Measurements from ENCODE around the gene B4GALNT4.
A peak's percentile ranks its signal among the peaks of the same experiment; 100 is the strongest.
"Not testable (repeated sequence)": the region's sequence is repeated elsewhere in the genome, so short reads cannot be mapped to it uniquely, and the experiment has no call there.

The B4GALNT4 gene

GRCh38 chr11:393219-394033 is 24.1 kb downstream of the B4GALNT4 start:
- DNase-seq (ENCODE audit: low read depth) = no peak

- no peak for DNase-seq (ENCODE audit: low read depth)
These were observed 24.9 kb downstream of the B4GALNT4 start, which contains the start of gene PKP3 for GRCh38 chr11:394034-394857. PKP3 (plus strand) TSS chr11:394209; CDS start chr11:394293, 84 bp downstream.

- DNase-seq (ENCODE audit: low read depth) = no peak
These were observed 25.8 kb downstream of the B4GALNT4 start for GRCh38 chr11:394858-395655.

DNA sequence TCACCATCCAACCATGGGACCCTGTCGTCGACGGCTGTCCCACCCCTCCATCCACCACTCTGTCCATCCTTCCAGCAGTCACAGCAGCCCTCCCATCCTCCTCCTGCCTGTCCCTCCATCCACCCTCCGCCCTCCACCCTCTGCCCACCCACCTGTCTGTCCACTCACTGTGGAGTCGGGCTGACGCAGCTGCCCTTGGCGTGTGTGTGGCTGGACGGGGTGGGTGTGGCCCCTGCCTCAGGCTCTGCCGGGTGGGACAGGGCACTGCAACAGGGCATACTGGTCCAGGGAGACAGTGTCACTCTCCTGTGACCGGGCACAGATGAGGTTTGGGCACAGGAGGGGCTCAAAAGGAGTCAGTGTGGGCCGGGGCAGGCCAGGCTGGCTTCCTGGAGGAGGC is 26.6 kb downstream of the B4GALNT4 start:
- no peak for DNase-seq (ENCODE audit: low read depth)

GRCh38 chr11:396511-396947 is 27.2 kb downstream of the B4GALNT4 start:
- no peak for DNase-seq (ENCODE audit: low read depth)

- peak; percentile 39 for DNase-seq (ENCODE audit: low read depth)
These were observed 27.7 kb downstream of the B4GALNT4 start for GRCh38 chr11:396948-397548.

DNA sequence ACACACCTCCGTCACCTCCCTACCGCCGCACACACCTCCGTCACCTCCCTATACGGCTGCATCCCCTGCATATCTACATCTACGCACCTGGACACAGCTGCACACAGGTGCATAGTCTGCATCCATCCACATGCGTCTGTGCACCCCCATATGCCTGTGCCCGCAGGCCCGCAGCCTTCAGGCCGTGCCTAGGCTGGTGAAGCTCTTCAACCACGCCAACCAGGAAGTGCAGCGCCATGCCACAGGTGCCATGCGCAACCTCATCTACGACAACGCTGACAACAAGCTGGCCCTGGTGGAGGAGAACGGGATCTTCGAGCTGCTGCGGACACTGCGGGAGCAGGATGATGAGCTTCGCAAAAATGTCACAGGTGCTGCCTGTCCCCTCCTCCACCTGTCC is 29.5 kb downstream of the B4GALNT4 start:
- no peak for DNase-seq (ENCODE audit: low read depth)

DNA sequence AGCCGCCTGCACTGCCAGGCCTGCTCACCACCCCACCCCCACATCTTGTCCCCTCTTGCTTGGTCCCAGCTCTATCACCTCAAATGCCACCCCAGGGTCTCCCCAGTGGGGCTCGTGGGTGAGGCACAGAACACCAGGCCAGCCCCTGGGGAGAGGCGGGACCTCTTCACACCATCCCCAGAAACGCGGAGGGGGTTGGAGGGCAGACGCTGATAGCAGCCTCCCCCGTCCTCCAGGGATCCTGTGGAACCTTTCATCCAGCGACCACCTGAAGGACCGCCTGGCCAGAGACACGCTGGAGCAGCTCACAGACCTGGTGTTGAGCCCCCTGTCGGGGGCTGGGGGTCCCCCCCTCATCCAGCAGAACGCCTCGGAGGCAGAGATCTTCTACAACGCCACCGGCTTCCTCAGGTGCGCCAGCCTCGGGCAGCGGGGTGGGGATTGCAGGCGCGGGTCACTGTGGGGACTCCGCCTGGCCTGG is 30.5 kb downstream of the B4GALNT4 start:
- no peak for DNase-seq (ENCODE audit: low read depth)

- DNase-seq (ENCODE audit: low read depth) = no peak
These were observed 31.0 kb downstream of the B4GALNT4 start for GRCh38 chr11:400241-400689.

GRCh38 chr11:401196-401595 is 31.9 kb downstream of the B4GALNT4 start:
- not testable (repeated sequence) for DNase-seq (ENCODE audit: low read depth)

DNA sequence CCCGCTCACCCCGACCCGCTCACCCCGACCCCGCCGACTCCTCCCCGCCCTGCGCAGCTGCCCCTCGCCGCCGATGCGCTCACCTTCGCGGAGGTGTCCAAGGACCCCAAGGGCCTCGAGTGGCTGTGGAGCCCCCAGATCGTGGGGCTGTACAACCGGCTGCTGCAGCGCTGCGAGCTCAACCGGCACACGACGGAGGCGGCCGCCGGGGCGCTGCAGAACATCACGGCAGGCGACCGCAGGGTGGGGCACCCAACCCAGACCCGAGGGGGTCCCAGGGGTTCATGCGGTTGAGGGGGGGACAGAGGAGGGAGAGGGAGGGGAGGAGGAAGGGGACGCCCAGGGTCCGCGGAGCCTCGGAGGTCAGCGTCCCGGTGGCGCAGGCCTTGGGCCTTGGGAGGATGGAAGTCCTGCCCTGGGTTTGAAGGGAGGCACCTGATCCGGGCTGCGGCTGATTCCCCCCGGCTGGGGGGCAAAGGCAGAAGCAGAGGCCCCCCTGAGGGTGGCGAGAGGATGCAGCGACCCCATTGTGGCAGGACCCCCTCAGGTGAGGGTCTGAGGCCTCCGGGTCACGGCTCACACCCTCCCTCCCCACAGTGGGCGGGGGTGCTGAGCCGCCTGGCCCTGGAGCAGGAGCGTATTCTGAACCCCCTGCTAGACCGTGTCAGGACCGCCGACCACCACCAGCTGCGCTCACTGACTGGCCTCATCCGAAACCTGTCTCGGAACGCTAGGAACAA is 33.9 kb downstream of the B4GALNT4 start:
- no peak for DNase-seq (ENCODE audit: low read depth)

DNA sequence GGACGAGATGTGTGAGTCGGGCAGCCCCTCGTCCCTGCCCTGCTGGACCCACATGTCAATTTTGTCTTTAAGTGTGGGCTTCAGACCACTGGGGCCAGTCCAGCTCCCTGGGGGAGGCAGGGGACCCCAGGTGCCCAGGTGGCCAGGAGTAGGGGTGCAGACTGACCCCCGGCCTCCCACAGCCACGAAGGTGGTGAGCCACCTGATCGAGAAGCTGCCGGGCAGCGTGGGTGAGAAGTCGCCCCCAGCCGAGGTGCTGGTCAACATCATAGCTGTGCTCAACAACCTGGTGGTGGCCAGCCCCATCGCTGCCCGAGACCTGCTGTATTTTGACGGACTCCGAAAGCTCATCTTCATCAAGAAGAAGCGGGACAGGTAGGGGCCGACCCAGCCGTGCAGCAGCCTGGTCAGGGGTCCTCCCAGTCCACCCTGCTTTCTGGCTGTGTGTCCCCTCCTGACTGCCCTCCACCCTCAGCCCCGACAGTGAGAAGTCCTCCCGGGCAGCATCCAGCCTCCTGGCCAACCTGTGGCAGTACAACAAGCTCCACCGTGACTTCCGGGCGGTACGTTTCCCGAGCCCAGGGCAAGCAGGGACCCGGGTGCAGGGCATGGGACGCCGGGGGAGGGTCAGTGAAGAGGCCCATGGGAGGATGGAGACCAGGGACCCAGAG is 34.6 kb downstream of the B4GALNT4 start:
- no peak for DNase-seq (ENCODE audit: low read depth)

GRCh38 chr11:404551-405264 is 35.4 kb downstream of the B4GALNT4 start:
- DNase-seq (ENCODE audit: low read depth) = no peak

- no peak for DNase-seq (ENCODE audit: low read depth)
These were observed 36.1 kb downstream of the B4GALNT4 start for GRCh38 chr11:405323-405953.

DNA sequence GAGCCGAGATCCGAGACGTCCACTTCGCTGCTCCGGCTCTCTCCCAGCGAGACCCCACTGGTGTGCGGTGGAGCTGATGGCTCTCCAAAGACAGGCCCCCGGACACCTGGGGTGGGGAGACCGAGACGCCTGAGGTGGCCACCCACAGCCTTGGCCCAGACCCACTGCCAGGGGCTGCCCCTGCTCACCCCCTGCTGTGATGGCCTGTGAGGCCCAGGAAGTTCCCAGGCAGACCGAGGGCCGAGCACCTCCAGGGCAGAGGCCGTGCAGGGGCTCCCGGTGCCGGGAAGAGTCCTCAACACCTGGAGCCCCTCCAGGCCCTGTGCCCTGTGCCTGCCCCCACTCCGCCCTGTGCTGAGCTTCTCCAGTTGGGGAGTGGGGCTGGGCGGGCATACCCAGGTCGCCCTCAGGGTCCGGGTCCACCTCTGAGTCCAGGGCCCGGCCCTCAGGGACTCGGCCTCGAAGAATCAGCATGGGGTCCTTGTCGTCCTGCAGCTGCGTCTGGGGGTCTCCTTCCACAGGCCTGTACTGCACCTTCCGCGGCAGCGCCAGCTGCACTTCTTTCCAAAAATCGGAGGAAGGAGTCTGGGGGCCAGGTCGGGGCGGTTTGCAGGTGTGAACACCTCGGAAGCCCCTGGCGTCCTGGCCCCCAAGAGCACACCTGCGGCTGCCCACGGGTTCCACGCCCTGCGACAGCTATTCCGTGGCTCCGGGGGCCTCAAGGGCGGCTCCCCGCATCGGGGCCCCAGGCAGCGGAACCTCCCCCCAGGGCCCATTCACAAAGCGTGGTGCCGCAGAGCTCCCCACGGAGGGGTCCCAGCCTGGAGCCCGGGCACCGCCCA is 36.9 kb downstream of the B4GALNT4 start:
- DNase-seq (ENCODE audit: low read depth) = no peak

GRCh38 chr11:406796-407650 is 37.7 kb downstream of the B4GALNT4 start:
- peak; percentile 89 for DNase-seq (ENCODE audit: low read depth)

DNA sequence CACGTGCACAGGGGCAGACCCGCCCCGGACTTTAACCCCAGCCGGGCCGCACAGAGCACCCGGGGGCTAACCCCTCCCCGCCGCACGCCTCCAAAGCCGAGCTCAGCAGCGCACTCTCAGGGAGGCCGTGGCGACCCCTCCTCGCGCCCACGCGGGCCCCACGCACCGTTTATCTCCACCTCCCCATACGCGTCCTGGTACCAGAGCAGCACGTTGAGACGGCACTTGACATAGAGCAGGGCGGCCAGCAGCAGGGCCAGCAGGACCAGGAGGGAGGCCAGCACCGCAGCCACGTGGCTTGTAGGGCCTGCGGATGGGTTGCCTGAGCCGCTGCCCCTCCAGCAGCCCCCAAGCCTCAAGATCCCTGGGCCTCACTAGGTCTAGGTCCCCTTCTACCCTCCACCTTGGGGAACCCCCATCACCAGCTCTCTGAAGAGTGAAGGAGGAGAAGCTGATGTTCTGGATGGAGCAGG is 38.4 kb downstream of the B4GALNT4 start:
- no peak for DNase-seq (ENCODE audit: low read depth)
